SKM-1 treated with dmso at 0.1 percent for 144 hours (cell line): ENCODE data around the gene PTPN18.

Source experiments
- DNase-seq: peaks from one replicate; lab custom pipeline; 2025; ENCODE audit not compliant: unreplicated experiment; lab: John Stamatoyannopoulos, UW

Gene PTPN18

DNA sequence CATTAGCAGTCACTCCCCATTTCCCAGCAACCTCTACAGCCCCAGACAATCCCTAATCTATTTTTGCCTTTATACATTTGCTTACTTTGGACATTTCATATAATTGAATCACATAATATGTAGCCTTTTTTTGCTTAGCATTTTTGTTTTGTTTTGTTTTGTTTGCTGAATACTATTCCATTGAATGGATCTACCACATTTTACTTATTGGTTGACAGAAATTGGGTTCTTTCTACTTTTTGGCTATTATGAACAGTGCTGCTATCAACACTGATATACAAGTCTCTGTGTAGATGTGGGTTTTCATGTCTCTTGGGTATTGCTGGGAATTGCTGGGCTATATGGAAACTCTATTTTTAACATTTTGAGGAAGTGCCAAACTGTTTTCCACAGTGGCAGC, 7.6 kb downstream of the PTPN18 start:
- no peak for DNase-seq

DNA sequence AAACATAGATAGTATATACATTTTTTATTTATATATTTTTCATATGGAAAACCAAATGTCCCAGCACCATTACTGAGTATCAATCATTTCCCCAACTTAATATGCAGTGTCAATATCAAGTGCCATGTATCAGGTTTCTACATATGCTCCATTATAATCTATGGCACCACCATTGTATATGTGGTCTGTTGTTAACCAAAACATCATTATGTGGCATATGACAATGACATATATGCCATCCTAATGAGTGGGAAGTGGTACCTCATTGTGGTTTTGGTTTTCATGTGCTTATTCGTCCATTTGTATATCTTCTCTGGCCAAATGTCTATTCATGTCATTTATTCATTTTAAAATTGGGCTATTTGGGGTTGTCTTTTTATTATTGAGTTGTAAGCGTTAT, 9.2 kb downstream of the PTPN18 start:
- DNase-seq = no peak

DNA sequence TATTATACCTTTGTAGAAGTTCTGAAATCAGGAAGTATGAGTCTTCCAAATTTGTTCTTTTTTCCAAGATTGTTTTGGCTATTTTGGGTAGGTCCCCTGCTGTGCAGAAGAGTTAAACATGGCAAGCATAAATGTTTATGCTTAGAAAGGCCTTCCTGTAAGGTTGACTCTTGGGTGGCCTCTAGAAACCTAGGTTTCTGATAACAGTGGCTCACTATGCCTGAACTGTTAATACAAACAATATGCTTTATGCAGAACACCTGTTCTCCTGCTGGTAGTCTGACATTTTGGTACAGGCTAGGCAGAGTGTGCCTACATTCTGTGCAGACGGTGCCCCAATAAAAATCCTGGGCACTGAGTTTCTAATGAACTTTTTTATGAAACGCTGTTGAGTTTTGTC, 10.1 kb downstream of the PTPN18 start:
- no peak for DNase-seq

DNA sequence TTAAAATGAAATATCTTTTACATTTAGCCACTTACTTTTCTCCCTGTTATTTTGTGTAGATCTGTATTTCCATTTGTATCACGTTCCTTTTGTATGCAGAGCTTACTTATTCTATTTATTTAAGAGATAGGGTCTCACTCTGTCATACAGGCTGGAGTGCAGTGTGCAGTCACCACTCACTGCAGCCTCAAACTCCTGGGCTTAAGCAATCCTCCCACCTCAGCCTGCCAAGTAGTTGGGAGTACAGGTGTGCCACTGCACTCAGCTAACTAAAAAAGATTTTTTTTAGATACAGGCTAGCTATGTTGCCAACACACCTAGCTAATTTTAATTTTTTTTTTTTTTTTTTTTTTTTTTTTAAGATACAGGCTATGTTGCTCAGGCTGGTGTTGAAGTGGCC, 10.9 kb downstream of the PTPN18 start:
- DNase-seq = no peak

DNA sequence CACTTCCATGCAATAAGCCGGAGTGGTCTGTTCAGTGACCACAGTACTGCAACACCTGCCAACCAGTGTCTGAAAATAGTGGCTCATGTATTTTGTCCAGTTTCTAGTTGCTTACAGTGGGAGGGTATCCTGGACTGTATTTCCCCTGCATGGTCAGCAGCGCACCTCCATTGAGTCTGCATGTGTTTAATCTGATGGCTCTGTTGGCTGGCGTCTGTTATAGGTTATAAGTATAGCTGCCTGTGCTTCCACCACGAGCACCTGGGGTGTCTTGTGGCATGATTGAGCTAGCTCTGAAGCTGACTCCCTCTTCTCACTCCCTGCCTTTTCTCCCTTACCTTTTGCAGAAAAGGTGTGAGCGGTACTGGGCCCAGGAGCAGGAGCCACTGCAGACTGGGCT, 12.9 kb downstream of the PTPN18 start:
- DNase-seq = no peak

DNA sequence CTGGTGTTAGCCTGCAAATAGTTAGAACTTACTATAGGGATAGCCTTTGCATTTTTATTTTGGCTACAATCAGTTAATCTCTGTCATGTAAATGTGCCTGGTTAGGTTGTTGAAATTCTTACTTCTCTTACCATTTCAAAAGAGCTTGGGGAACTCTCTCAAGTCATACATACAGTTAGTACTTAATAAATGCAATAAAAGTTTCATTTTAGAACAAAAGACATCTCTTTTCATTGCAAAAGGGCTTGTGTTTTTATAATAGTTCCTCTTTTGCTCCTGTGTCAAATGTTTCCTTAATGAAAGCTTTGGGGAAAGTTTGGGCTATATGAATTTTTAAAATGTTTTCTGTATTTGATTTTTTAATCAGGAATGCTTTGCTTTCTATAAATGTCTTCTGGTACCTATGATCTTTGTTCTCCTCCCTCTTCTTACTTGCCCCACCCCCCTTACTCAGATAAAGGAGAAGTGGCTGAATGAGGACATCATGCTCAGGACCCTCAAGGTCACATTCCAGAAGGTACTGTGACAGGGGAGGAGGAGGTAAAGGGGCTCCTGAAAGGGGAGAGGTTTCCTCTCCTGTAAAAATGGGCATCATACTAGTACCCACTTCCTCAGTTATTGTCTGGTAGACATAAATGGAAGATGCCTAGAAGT, 13.6 kb downstream of the PTPN18 start:
- DNase-seq = no peak

DNA sequence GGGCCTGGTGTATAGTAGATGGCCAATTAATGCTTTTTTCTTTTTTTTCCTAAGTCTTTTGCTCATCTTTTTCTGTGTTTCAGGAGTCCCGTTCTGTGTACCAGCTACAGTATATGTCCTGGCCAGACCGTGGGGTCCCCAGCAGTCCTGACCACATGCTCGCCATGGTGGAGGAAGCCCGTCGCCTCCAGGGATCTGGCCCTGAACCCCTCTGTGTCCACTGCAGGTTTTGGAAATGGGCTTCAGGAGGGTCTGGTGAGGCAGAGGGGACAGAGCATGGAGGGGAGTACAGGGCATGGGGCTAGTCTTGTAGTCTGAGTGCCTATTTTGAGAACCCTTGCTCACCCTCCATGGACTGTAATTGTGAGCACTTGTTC, 14.1 kb downstream of the PTPN18 start:
- no peak for DNase-seq

DNA sequence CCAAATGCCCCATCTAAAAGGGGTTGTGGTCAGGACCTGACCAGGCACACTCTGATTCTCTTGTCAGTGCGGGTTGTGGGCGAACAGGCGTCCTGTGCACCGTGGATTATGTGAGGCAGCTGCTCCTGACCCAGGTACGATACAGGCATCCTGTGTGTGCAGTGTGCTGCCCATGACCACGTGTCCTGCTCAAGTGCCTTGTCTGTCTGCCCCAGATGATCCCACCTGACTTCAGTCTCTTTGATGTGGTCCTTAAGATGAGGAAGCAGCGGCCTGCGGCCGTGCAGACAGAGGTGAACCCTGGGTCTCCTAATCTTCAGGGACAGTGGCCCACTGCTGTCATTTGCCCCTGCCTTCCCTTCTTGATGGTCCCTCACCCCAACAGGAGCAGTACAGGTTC, 14.6 kb downstream of the PTPN18 start:
- DNase-seq = no peak

DNA sequence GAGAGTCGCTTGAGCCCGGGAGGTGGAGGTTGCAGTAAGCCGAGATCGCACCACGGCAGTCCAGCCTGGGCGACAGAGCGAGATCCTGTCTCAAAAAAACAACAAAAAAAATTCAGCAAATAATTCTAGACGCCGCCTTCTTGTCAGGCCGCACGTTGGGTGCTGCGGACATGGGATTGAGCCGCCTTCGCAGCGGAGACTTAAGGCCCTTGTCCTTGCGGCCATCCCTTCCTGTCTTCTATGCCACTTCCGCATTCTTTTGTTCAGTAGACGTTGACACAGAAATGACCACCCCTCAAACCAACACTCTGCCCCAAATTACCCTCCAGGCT, 15.8 kb downstream of the PTPN18 start:
- peak; percentile 90 for DNase-seq

DNA sequence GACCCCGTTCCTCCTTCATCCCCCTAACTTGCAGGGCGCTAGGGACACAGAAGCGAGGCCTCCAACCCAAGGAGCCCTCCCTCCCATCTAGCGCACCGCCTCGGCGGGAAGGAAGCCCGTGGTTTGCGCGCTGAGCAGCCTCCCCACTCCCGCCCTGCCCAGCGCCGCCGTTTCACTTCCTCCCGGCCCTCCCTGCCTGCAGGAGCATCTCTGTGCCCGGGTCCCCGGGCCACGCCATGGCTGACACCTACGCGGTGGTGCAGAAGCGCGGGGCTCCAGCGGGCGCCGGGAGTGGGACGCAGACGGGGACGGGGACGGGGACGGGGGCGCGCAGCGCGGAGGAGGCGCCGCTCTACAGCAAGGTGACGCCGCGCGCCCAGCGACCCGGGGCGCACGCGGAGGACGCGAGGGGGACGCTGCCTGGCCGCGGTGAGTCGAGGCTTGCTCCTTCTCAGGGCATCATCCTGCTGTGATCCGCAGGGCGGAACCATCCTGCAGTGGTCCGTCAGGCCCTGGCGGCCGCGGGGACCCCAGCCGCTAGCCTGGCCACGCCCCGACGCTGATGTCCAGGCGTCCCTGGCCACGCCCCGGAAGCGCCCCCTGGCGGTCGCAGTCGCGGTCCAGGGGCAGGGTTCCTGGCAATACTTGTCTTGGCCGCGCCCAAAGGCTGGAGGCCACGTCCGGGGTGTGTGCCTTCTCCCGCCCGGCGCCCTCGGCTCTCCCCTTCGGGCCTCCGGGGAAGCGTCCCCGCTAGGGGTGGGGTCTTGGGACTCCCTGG, 16.4 kb downstream of the PTPN18 start:
- peak; percentile 90 for DNase-seq

DNA sequence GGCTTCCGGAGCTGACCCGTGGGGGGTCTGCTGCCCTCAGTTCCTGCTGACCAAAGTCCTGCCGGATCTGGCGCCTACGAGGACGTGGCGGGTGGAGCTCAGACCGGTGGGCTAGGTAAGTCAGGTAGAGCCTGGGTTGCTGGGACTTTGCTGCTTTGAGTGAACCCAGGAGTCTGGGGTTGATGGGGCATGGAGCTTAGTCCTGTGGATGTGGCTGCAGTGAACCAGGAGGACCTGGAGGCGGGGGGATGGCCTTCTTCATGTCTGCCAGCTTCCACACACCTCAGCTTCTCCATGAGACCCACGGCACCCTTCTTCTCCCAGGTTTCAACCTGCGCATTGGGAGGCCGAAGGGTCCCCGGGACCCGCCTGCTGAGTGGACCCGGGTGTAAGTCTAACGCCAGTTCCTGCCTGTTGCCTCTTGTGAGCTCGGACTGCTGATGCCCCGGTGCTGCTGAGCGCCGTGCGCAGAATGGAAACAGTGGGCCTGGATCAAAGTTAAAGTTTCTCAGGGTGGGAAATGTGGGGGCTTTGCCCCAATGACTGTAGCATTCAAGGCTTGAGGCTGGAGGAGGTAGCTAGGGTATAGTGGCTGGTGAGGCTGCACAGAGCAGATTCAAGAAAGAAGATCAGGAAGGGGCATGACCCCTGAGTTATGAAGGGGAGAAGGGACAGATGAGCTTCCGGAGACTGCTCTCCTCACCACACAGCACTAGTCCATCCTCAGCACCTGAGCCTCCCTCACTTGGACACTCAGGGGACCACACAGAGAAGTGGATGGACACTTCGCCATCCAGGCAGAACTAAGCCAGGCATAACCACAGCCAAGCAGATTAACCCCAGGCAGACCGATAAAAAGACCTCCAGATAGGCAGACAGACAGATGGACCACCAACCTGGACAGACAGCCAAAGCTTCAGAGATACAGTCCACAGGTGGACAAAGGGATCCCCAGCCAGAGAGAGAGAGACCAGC, 17.3 kb downstream of the PTPN18 start:
- no peak for DNase-seq

DNA sequence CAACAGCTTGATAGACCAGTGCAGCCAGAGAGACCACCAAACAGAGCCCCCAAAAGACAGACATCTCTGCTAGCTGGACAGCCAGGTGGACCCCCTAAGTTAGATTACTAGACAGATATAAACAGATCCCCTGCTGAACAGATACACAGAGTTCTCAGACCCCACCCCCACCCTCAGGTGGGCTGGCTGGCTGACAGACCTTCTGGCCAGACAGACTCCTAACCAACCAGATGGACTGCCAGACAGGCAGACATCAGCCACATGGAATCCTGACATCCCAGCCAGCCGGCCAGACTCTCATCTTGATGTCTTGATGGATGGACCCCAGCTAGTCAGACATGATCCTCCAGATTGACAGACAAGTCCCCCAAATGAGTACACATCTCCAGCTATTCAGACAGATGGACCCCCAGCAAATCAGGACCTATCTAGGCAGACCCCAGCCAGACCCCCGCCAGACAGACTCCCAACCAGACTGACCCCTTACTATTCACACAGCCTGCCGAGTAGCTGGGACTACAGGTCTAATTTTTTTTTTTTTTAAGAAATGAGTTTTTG, 18.0 kb downstream of the PTPN18 start:
- no peak for DNase-seq

DNA sequence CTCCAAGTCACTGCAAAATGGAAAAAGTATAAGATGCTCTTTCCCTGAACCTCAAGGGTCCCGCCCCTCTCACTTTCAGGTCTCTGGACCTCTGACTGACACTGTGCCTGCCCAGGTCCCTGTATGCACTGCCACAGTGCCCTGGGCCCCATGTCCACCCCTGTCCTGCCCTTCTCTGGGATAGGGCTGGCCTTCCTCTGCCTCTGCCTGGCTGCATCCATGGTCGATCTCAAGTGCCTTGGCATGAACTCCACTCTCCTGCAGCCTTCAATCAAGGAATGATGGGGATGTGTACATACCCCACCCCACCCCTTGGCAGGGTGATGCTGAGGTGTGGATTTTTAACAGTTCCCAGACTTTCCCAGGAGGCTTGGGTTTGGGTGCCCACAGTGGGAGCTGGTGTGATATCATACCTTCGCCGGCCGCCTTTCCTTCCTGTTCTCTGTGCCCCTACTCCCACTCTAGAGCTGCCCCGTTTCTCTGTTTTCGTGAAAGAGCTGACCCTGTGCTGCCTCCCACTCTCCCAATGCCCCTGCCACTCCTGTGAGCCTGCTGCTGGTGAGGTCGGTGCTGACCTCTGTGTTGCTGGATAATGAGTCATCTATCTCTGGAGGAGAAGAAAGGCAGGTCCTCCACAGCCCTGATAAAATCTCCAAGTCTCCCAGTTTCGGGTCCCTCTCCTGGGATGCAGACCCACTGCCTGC, 18.9 kb downstream of the PTPN18 start:
- DNase-seq = no peak

DNA sequence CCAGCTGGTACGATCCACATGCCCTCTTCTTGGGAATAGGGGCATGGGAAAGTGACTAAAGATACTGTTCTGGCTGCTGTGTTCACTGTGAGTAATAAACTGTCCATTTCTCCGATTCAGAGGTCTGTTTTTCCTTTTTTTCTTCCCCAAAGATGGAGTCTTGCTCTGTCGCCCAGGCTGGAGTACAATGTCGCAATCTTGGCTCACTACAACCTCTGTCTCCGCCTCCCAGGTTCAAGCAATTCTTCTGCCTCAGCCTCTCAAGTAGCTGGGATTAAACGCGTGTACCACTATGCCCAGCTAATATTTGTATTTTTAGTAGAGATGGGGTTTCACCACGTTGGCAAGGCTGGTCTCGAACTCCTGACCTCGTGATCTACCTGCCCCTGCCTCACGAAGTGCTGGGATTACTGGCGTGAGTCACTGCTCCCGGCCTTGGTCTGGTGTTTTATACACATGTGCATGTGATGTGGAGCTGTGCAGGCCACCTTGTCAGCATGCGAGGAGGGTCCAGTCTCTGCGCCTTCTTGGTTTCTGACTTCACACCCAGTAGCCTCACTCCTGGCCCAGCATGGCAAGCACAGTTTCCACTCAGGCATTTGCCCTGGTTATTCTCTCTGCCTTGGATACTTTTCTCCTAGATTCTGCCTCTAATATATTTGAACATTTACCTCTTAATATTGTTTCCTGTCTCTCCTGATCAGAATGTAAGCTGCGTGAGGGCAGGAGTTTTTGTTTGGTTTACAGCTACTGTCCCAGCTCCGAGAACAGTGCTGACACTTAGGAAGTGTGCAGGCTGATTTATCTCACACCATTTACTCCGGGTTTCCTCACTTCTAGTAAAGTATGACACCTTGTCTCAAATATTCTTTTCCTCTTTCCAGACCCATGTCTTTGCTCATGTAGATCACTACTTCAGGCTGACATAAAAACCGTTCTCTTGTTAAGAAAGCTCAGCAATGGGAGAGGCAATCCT, 19.7 kb downstream of the PTPN18 start:
- no peak for DNase-seq

DNA sequence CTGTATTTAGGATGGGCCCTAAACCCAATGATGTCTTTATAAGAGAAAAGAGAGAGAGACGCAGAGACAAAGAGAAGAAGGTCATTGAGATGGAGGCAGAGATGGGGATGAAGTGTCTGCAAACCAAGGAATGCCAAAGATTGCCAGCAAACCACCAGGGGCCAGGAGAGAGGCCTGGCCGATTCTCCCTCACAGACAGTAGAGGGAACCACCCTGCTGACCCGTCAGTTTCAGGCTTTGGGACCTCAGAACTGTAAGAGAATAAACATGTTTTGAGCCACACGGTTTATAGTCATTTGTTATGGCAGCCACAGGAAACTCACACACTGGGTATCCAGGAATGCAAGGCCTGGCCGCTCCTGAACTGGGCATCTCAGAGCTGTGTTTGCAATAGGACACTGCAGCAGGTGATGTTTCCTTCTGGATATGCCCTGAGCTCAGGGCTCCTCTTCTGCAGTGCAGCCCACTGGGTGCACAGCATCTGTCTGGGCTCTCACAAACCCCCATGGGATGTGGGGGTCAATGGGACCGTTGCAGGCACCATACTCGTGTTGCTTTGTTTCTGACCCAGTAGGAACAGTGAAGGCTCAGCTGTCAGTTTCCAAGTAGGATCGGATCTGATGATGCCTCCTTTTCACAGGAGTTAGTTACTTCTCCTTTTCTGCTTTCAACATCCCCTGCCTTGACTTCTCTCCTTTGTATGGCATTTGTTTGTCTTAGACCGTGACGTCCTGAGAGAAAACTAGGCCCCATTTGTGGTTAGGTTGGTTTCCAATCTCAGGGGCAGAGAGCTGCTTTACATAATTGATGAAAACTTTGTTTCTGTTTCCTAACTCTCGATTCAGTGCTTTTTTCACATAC, 20.8 kb downstream of the PTPN18 start:
- DNase-seq = peak; percentile 44

DNA sequence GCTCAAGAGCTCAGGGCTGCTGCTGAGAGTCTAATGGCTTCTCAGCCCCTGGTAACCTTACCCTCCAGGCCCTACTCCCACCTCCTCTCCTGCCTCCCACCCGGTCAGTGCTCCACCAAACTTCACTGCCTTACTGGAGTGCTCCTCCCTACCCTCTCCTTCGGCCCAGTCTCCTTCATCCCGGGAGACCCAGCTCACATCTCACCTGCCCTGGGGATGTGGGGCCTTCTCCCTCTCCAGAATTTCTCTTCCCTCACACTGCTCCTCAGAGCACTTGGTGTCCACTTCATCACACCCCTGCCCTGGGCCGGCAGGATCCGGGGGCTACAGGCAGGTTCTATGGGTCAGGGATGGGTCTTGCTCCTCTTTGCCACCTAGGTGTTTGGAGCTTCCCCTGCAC, 21.6 kb downstream of the PTPN18 start:
- DNase-seq = no peak

DNA sequence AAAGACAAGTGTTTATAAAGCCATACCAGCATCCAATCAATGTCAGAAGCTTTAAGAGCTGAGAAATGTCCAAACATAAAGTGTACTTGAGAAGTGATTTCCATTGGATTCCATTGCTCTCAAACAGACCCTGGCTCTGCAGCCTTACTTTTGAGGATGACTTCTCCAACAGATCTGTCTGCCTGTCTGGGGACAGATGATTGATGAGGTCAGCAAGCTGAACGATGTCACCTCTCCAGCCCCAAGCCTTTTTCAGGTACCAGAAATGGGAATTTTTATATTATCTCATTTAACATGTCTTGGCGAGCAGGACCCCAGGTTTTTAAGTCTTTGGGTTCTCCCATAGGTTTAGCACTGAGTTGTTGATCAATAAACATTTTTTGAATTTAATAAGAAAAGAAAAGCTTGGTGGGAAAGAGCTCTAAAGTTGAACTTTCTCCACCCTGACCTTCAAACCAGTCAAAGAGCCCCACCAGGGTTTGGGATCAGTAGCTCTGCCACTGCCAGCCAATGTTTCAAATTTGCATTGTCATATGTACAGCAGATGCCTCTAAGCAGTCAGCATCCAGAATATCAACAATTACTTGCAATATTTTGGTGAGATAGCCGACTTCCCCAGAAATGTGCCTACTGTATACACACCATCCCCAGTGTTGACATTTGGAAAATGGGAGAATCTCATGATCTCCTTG, 22.5 kb downstream of the PTPN18 start:
- DNase-seq = no peak

DNA sequence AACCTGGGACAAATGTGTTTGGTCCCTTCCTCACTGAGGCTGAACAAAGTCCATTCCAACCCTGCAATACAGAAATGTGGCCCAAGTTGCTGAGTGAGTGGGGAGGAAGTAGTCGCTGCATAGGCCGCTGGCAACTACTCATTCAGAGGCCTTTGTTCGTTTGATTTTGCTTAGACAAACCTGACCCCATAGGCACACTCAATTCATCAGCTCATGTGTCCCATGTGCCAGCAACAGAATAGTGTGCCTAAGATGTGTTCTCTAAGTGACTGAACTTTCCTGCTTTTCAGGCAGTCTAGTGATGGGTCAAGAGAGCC, 23.0 kb downstream of the PTPN18 start:
- DNase-seq = no peak
